Thyroid gland (tissue), 4 donors: ENCODE measurements around the gene UBC.

ENCODE experiments used
- POLR2A ChIP-seq, 2 donors: fragments of 450-650 bp; IDR thresholded peaks; one replicate each; pipeline ENCODE4 v1.6.1; 2017; ENCODE audit warnings: antibody characterized with exemption in 2 of 2, mild to moderate bottlenecking in 2 of 2, moderate library complexity in 1 of 2
- TF ChIP-seq, protein P1 (sequence below), 6 experiments: fragments of 200-600 bp in 3 of 6; fragments of 450-650 bp in 3 of 6; sonication (generic) in 3 of 6; IDR thresholded peaks; one replicate each; pipeline ENCODE4 v1.5.1; 2016 to 2019; ENCODE audit warnings: antibody characterized with exemption in 6 of 6, mild to moderate bottlenecking in 2 of 6, inconsistent platforms in 1 of 6, moderate library complexity in 1 of 6

DNA sequence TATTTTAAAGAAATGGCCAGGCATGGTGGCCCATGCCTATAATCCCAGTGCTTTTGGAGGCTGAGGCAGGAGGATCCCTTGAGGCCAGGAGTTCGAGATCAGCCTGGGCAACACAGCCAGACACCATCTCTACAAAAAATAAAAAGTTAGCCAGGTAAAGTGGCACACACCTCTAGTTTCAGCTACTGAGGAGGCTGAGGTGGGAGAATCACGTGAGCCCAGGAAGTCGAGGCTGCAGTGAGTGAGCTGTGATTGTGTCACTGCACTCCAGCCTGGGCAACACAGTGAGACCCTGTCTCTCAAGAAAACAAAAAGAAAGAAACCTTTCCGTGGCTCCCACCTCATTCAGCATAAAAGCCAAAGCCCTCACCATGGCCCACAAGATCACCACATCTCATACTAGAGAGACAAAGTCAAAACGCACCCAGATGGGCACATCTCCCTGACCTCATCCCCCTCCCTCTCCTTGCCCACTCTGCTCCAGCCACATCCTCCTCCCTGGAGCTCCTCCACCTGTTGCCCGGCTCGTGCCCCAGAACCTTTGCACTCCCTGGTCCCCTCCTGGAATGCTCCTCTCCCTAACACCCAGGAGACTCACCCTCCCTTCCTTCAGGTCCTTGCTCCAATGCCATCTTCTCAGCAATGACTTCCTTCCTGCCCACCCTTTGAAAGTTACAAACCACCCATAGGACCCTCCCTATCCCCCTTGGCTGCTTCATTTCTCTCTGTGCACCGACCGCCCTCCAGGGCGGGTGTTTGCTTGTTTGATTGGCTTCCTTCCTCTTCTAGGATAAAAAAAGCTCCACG, 46.0 kb downstream of the UBC start:
- TF ChIP-seq, protein P1, sequence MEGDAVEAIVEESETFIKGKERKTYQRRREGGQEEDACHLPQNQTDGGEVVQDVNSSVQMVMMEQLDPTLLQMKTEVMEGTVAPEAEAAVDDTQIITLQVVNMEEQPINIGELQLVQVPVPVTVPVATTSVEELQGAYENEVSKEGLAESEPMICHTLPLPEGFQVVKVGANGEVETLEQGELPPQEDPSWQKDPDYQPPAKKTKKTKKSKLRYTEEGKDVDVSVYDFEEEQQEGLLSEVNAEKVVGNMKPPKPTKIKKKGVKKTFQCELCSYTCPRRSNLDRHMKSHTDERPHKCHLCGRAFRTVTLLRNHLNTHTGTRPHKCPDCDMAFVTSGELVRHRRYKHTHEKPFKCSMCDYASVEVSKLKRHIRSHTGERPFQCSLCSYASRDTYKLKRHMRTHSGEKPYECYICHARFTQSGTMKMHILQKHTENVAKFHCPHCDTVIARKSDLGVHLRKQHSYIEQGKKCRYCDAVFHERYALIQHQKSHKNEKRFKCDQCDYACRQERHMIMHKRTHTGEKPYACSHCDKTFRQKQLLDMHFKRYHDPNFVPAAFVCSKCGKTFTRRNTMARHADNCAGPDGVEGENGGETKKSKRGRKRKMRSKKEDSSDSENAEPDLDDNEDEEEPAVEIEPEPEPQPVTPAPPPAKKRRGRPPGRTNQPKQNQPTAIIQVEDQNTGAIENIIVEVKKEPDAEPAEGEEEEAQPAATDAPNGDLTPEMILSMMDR (IDR thresholded peaks at IDR 0.05): no peak
- TF ChIP-seq POLR2A (IDR thresholded peaks at IDR 0.05): no peak
